Measurements from ENCODE around the gene EMX2.

GRCh38 chr10:117562220-117562619 lies 19.7 kb downstream of the EMX2 start:
- no peak for TF ChIP-seq POLR2A (IDR thresholded peaks at IDR 0.05)
- TF ChIP-seq, protein P1, sequence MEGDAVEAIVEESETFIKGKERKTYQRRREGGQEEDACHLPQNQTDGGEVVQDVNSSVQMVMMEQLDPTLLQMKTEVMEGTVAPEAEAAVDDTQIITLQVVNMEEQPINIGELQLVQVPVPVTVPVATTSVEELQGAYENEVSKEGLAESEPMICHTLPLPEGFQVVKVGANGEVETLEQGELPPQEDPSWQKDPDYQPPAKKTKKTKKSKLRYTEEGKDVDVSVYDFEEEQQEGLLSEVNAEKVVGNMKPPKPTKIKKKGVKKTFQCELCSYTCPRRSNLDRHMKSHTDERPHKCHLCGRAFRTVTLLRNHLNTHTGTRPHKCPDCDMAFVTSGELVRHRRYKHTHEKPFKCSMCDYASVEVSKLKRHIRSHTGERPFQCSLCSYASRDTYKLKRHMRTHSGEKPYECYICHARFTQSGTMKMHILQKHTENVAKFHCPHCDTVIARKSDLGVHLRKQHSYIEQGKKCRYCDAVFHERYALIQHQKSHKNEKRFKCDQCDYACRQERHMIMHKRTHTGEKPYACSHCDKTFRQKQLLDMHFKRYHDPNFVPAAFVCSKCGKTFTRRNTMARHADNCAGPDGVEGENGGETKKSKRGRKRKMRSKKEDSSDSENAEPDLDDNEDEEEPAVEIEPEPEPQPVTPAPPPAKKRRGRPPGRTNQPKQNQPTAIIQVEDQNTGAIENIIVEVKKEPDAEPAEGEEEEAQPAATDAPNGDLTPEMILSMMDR (IDR thresholded peaks at IDR 0.05): no peak

All from adrenal gland (tissue), 5 donors.